H1 (cell line): ENCODE results near the gene APOC1. TPM values are rescaled to one million over a fixed set of nuclear protein-coding genes. Genes with fewer than 3 reads are reported as not detected.

ENCODE experiments used
- CTCF ChIA-PET: fragments of 300-600 bp; sonication (Branson Sonifier 250); formaldehyde crosslinking; loops from one replicate; lab custom pipeline; 2021; ENCODE audit not compliant: partially characterized antibody; lab: Charles Lee
- POLR2A ChIA-PET: fragments of 300-600 bp; sonication (Branson Sonifier 250); formaldehyde crosslinking; loops from one replicate; lab custom pipeline; 2021; ENCODE audit warnings: inconsistent platforms; ENCODE audit not compliant: partially characterized antibody; lab: Charles Lee
- DNase-seq, 2 experiments: peaks; one replicate each; pipeline versions ENCODE4 v3.0.0 to v3.0.0-alpha.2; 2010 to 2022; ENCODE audit warnings: low spot score in 2 of 2, low read depth in 1 of 2, mixed read lengths in 1 of 2
- FAIRE-seq: peaks from 2 replicates; lab custom pipeline; 2011; peaks lifted over from hg19 to GRCh38; lab: Jason Lieb, UNC
- H2AFZ ChIP-seq: 2 replicates; pipeline ENCODE4 v1.8.1; 2012; ENCODE audit warnings: low read length, inconsistent platforms
- H2AK5ac ChIP-seq: 2 replicates; pipeline ENCODE4 v1.6.1; 2013; ENCODE audit warnings: low read depth, low read length
- H2BK120ac ChIP-seq: replicated peaks from 2 replicates; pipeline ENCODE3; 2013; ENCODE audit warnings: low read depth, low read length, inconsistent platforms
- H2BK12ac ChIP-seq: 2 replicates; pipeline ENCODE4 v1.6.1; 2013; ENCODE audit warnings: low read depth, low read length
- H2BK15ac ChIP-seq: 2 replicates; pipeline ENCODE4 v1.6.1; 2013; ENCODE audit warnings: low read length
- H2BK20ac ChIP-seq: 2 replicates; pipeline ENCODE4 v1.6.1; 2013; ENCODE audit warnings: low read length
- H2BK5ac ChIP-seq: 2 replicates; pipeline ENCODE4 v1.6.1; 2013; ENCODE audit warnings: low read depth, low read length
- H3K14ac ChIP-seq: 2 replicates; pipeline ENCODE4 v1.6.1; 2013; ENCODE audit warnings: inconsistent platforms; ENCODE audit not compliant: insufficient read length
- H3K18ac ChIP-seq: 2 replicates; pipeline ENCODE4 v1.6.1; 2013; ENCODE audit warnings: low read length; ENCODE audit errors: extremely low read depth
- H3K23ac ChIP-seq: 2 replicates; pipeline ENCODE4 v1.6.1; 2013; ENCODE audit warnings: inconsistent platforms; ENCODE audit not compliant: insufficient read length
- H3K23me2 ChIP-seq: 2 replicates; pipeline ENCODE4 v1.6.1; 2013; ENCODE audit warnings: low read depth, low read length
- H3K27ac ChIP-seq: 2 replicates; pipeline ENCODE4 v1.6.1; 2011; ENCODE audit warnings: low read depth, low read length, inconsistent platforms
- H3K27me3 ChIP-seq, 4 experiments: replicated peaks in 1 of 4; 1 replicate in 1 of 4; 2 replicates in 3 of 4; pipeline versions ENCODE4 v1.6.1 to v1.8.1; 2011 to 2013; ENCODE audit warnings: low read length in 3 of 4, mild to moderate bottlenecking in 3 of 4, inconsistent platforms in 2 of 4, mixed read lengths in 2 of 4, moderate library complexity in 1 of 4; ENCODE audit not compliant: control insufficient read depth in 3 of 4, insufficient read depth in 3 of 4; ENCODE audit errors: extremely low read depth in 1 of 4
- H3K36me3 ChIP-seq, 4 experiments: 2 replicates each; pipeline versions ENCODE4 v1.6.1 to v1.8.1; 2011 to 2013; ENCODE audit warnings: mild to moderate bottlenecking in 4 of 4, low read length in 3 of 4, moderate library complexity in 2 of 4, control low read depth in 1 of 4, inconsistent platforms in 1 of 4; ENCODE audit not compliant: insufficient read depth in 4 of 4, control insufficient read depth in 2 of 4
- H3K4ac ChIP-seq: replicated peaks from 2 replicates; pipeline ENCODE3; 2013; ENCODE audit warnings: low read length, low read depth, mixed read lengths, inconsistent platforms; ENCODE audit not compliant: insufficient read length
- H3K4me1 ChIP-seq, 4 experiments: replicated peaks in 1 of 4; 1 replicate in 1 of 4; 2 replicates in 3 of 4; pipeline versions ENCODE4 v1.6.1 to v1.8.1; 2011 to 2013; ENCODE audit warnings: low read length in 3 of 4, inconsistent platforms in 2 of 4, mixed read lengths in 1 of 4; ENCODE audit not compliant: insufficient read depth in 4 of 4, control insufficient read depth in 3 of 4
- H3K4me2 ChIP-seq, 2 experiments: 2 replicates each; pipeline versions ENCODE4 v1.6.1 to v1.8.1; 2011 to 2013; ENCODE audit warnings: low read depth in 2 of 2, low read length in 2 of 2, control low read depth in 1 of 2, inconsistent platforms in 1 of 2, mild to moderate bottlenecking in 1 of 2; ENCODE audit not compliant: insufficient read depth in 1 of 2
- H3K4me3 ChIP-seq, 4 experiments: fragments of 200-600, 300-600 bp in 1 of 4; sonication (generic), shearing (Covaris generic), sonication (Bioruptor Twin) in 1 of 4; 2 replicates each; pipeline versions ENCODE4 v1.5.1 to v1.8.1; 2011 to 2016; ENCODE audit warnings: low read length in 4 of 4, low read depth in 3 of 4, control low read depth in 2 of 4, inconsistent platforms in 2 of 4, mild to moderate bottlenecking in 2 of 4, mixed read lengths in 1 of 4, moderate library complexity in 1 of 4; ENCODE audit not compliant: insufficient read depth in 2 of 4; ENCODE audit errors: extremely low read depth in 1 of 4
- H3K56ac ChIP-seq: replicated peaks from 2 replicates; pipeline ENCODE3; 2013; ENCODE audit warnings: low read depth, mild to moderate bottlenecking, mixed read lengths, low read length, inconsistent platforms; ENCODE audit not compliant: insufficient read length
- H3K79me1 ChIP-seq: 2 replicates; pipeline ENCODE4 v1.6.1; 2013; ENCODE audit warnings: low read depth, low read length, control low read depth
- H3K79me2 ChIP-seq, 2 experiments: 2 replicates each; pipeline versions ENCODE4 v1.6.1 to v1.8.1; 2012 to 2013; ENCODE audit warnings: low read length in 2 of 2, mild to moderate bottlenecking in 2 of 2, inconsistent platforms in 1 of 2; ENCODE audit not compliant: insufficient read depth in 2 of 2, control insufficient read depth in 1 of 2
- H3K9ac ChIP-seq, 4 experiments: replicated peaks in 1 of 4; 1 replicate in 1 of 4; 2 replicates in 3 of 4; pipeline versions ENCODE4 v1.6.1 to v1.8.1; 2011 to 2013; ENCODE audit warnings: low read depth in 3 of 4, low read length in 3 of 4, control low read depth in 2 of 4, mild to moderate bottlenecking in 2 of 4, moderate library complexity in 2 of 4, inconsistent platforms in 1 of 4; ENCODE audit errors: extremely low read depth in 1 of 4
- H3K9me3 ChIP-seq, 2 experiments: 2 replicates each; pipeline versions ENCODE4 v1.6.1 to v1.8.1; 2012 to 2013; ENCODE audit warnings: mild to moderate bottlenecking in 2 of 2, moderate library complexity in 2 of 2, control low read depth in 1 of 2, inconsistent platforms in 1 of 2, low read depth in 1 of 2, low read length in 1 of 2, mixed read lengths in 1 of 2; ENCODE audit not compliant: insufficient read depth in 2 of 2
- H4K20me1 ChIP-seq, 2 experiments: replicated peaks in 1 of 2; 2 replicates each; pipeline versions ENCODE3 to v1.8.1; 2011 to 2013; ENCODE audit warnings: inconsistent platforms in 2 of 2, low read length in 2 of 2, mild to moderate bottlenecking in 1 of 2; ENCODE audit not compliant: insufficient read depth in 2 of 2, control insufficient read depth in 1 of 2
- H4K5ac ChIP-seq: 2 replicates; pipeline ENCODE4 v1.6.1; 2013; ENCODE audit warnings: low read length, low read depth, mixed read lengths, inconsistent platforms; ENCODE audit not compliant: insufficient read length
- H4K8ac ChIP-seq: 2 replicates; pipeline ENCODE4 v1.8.0; 2013; ENCODE audit warnings: mild to moderate bottlenecking, moderate library complexity, low read length, inconsistent platforms; ENCODE audit not compliant: insufficient read depth; ENCODE audit errors: extremely low read depth
- H4K91ac ChIP-seq: replicated peaks from 2 replicates; pipeline ENCODE3; 2013; ENCODE audit warnings: low read length, mixed read lengths, inconsistent platforms; ENCODE audit not compliant: insufficient read length
- CBX5 ChIP-seq: fragments of 300-800, 300-1000 bp; sonication (generic); IDR thresholded peaks from 2 replicates; pipeline ENCODE4 v1.7.1; 2016; ENCODE audit warnings: antibody characterized with exemption, low read length, low read depth
- CEBPB ChIP-seq: IDR thresholded peaks from 2 replicates; pipeline ENCODE4 v1.6.1; 2012; ENCODE audit warnings: low read depth, low read length
- CHD1 ChIP-seq: IDR thresholded peaks from 2 replicates; pipeline ENCODE4 v1.6.1; 2012; ENCODE audit warnings: low read depth, low read length, improper control_type of control experiment
- FOSL1 ChIP-seq: IDR thresholded peaks from 2 replicates; pipeline ENCODE4 v1.6.1; 2011; ENCODE audit warnings: mild to moderate bottlenecking, low read depth, low read length, moderate library complexity; ENCODE audit not compliant: insufficient read depth
- KDM5A ChIP-seq: fragments of 200-600 bp; IDR thresholded peaks from 2 replicates; pipeline ENCODE4 v1.7.1; 2012; ENCODE audit warnings: mild to moderate bottlenecking, low read length, inconsistent platforms, mixed read lengths
- MAFK ChIP-seq: IDR thresholded peaks from 2 replicates; pipeline ENCODE4 v1.6.1; 2012; ENCODE audit warnings: low read depth, mild to moderate bottlenecking, improper control_type of control experiment, low read length
- NANOG ChIP-seq: IDR thresholded peaks from 2 replicates; pipeline ENCODE4 v1.6.1; 2011; ENCODE audit warnings: low read length, low read depth, mild to moderate bottlenecking, inconsistent platforms; ENCODE audit not compliant: insufficient read depth, poor library complexity, severe bottlenecking
- SAP30 ChIP-seq: fragments of 300-600 bp; sonication (generic); IDR thresholded peaks from 2 replicates; pipeline ENCODE4 v1.7.1; 2012; ENCODE audit warnings: low read length, moderate library complexity, mild to moderate bottlenecking, inconsistent platforms; ENCODE audit not compliant: insufficient read depth, insufficient replicate concordance
- SP1 ChIP-seq: IDR thresholded peaks from 2 replicates; pipeline ENCODE4 v1.6.1; 2011; ENCODE audit warnings: low read depth, low read length
- SP4 ChIP-seq: IDR thresholded peaks from 2 replicates; pipeline ENCODE4 v1.6.1; 2012; ENCODE audit warnings: low read length, inconsistent platforms
- TAF1 ChIP-seq: IDR thresholded peaks from 2 replicates; pipeline ENCODE4 v1.6.1; 2011; ENCODE audit warnings: mild to moderate bottlenecking, low read depth, low read length
- ZNF274 ChIP-seq: IDR thresholded peaks from 2 replicates; pipeline ENCODE4 v1.7.0; 2012; ENCODE audit warnings: low read length, borderline replicate concordance; ENCODE audit errors: extremely low read depth
- WGBS, 2 experiments: shearing (Covaris generic) in 1 of 2; methylation state at CpG; one replicate each; pipeline versions ENCODE4 v1.1.6 to v1.1.7; 2013 to 2015; ENCODE audit warnings: low lambda C conversion rate in 2 of 2, mixed read lengths in 2 of 2, inconsistent platforms in 1 of 2, low coverage in 1 of 2, missing lambda C conversion rate in 1 of 2; ENCODE audit not compliant: insufficient replicate concordance in 2 of 2, insufficient coverage in 1 of 2, insufficient read length in 1 of 2; ENCODE audit errors: extremely low coverage in 1 of 2, missing lambda C conversion rate in 1 of 2; 5-methylcytosine and 5-hydroxymethylcytosine counted together
- polyA plus RNA-seq, 7 experiments: library from polyadenylated mRNA; depleted of rRNA in 3 of 7; stranded (reverse) in 5 of 7; unstranded in 2 of 7; fragments of >200 nt in 5 of 7; fragments of 200-250 nt in 2 of 7; gene quantifications; 1 replicate in 5 of 7; 2 replicates in 1 of 7; 4 replicates in 1 of 7; pipeline versions ENCODE4 v1.2.1 to v1.2.3, GENCODE V29; 2011 to 2013; ENCODE audit warnings: missing spikeins in 2 of 7, mixed read lengths in 2 of 7
- total RNA-seq: library from RNA; stranded (reverse); fragmentation: NEBNext Ultra II Directional; extraction: Animal tissue kit (Norgen Biotek cat#: 25700); gene quantifications from 2 replicates; pipeline ENCODE4 v1.2.1, GENCODE V29; 2021
- TF ChIP-seq, protein P1 (sequence below): IDR thresholded peaks from 2 replicates; pipeline ENCODE4 v1.6.1; 2011; ENCODE audit warnings: low read depth, mild to moderate bottlenecking, low read length; ENCODE audit not compliant: insufficient read depth
- TF ChIP-seq, protein P2 (sequence below): IDR thresholded peaks from 2 replicates; pipeline ENCODE4 v1.6.1; 2012; ENCODE audit warnings: inconsistent platforms

The APOC1 gene
- total and polyA plus RNA-seq, 2 of the 8 experiments (the other 6 are each of a cell fraction or from before 2014, with no cell fraction given), result 55.8 to 78.2 TPM

DNA sequence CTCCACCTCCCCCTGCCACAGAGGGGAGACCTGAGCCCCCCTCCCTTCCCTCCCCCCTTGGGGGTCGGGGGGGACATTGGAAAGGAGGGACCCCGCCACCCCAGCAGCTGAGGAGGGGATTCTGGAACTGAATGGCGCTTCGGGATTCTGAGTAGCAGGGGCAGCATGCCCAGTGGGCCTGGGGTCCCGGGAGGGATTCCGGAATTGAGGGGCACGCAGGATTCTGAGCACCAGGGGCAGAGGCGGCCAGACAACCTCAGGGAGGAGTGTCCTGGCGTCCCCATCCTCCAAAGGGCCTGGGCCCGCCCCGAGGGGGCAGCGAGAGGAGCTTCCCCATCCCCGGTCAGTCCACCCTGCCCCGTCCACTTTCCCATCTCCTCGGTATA is 11.2 kb upstream of the APOC1 start:
- Histone ChIP-seq H3K4me3 (no peak overlapping the region), H2BK12ac (no peak overlapping the region), H3K4ac (no peak overlapping the region), H3K79me1 (no peaks in the 10 kb centered on the region; the same call in 1 of the 2 replicates), H3K23ac (no peak overlapping the region), H3K4me1 (peaks cover 0 to 8% (median 7%) of the 10 kb centered on the region in 4 experiments; a peak in 6 of 7 replicates), H3K9me3 (no peaks in the 10 kb centered on the region), H4K20me1 (peaks cover 3 to 32% of the 10 kb centered on the region in 2 experiments), H3K27me3 (no peaks in the 10 kb centered on the region), H4K91ac (no peak overlapping the region), H3K4me2 (no peak overlapping the region), H2BK120ac (no peak overlapping the region), H3K36me3 (peaks cover 18 to 47% (median 38%) of the 10 kb centered on the region in 4 experiments; a peak in 7 of 8 replicates), H2AK5ac (no peak overlapping the region), H2AFZ (no peak overlapping the region), H2BK20ac (no peak overlapping the region), H3K9ac (no peak overlapping the region), H3K18ac (no peak overlapping the region), H3K14ac (no peak overlapping the region), H2BK5ac (no peak overlapping the region), H2BK15ac (no peak overlapping the region), H3K23me2 (peaks cover 3% of the 10 kb centered on the region; the same call in 1 of the 2 replicates), H4K8ac (no peak overlapping the region), H3K79me2 (peaks cover 0 to 11% of the 10 kb centered on the region in 2 experiments; a peak in 1 of 4 replicates), H3K27ac (no peak overlapping the region), H4K5ac (no peak overlapping the region), H3K56ac (no peak overlapping the region)
- ChIA-PET POLR2A (interaction anchor here (0.9 to 12.3 kb wide), 12 partner anchors 10 to 470 kb away, joined by 3 to 247 read pairs (median 8); partner anchors contain the start of genes APOC1, CLPTM1 and TOMM40), CTCF (interaction anchor here (0.9 to 15.2 kb wide), 20 partner anchors 8 to 187 kb away, joined by 3 to 201 read pairs (median 5); partner anchors contain the start of gene CLPTM1)
- FAIRE-seq, result no peak
- 73% methylated on average over 10 of the region's 15 CpGs; no CpG with 5 or more reads in 1 of the 2 experiments for WGBS, 2 experiments
- no peak for DNase-seq
- TF ChIP-seq, protein P1, sequence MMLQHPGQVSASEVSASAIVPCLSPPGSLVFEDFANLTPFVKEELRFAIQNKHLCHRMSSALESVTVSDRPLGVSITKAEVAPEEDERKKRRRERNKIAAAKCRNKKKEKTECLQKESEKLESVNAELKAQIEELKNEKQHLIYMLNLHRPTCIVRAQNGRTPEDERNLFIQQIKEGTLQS, result no peak
- TF ChIP-seq KDM5A, result no peak
- TF ChIP-seq SAP30, result no peak
- no peak for TF ChIP-seq ZNF274
- TF ChIP-seq TAF1, result no peak
- TF ChIP-seq CHD1, result no peak
- no peak for TF ChIP-seq NANOG
- TF ChIP-seq FOSL1, result no peak
- no peak for TF ChIP-seq CEBPB
- TF ChIP-seq, protein P2, sequence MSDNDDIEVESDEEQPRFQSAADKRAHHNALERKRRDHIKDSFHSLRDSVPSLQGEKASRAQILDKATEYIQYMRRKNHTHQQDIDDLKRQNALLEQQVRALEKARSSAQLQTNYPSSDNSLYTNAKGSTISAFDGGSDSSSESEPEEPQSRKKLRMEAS, result no peak
- no peak for TF ChIP-seq SP1
- no peak for TF ChIP-seq MAFK
- no peak for TF ChIP-seq CBX5
- no peak for TF ChIP-seq SP4
